CD14-positive monocyte (primary cell): ENCODE measurements around the gene SASS6. TPM values are rescaled to one million over a fixed set of nuclear protein-coding genes. Genes with fewer than 3 reads are reported as not detected.
A peak's percentile ranks its signal among the peaks of the same experiment; 100 is the strongest.

Experiments used
- DNase-seq, 3 donors: peaks; one replicate each; pipeline ENCODE4 v3.0.0-alpha.2; 2011 to 2022
- H2AFZ ChIP-seq: 2 replicates; pipeline ENCODE4 v1.6.0; 2012; ENCODE audit warnings: mild to moderate bottlenecking, low read depth, low read length, inconsistent platforms; ENCODE audit not compliant: insufficient read depth, poor library complexity, severe bottlenecking
- H3K27ac ChIP-seq, 2 donors: 1 replicate in 1 of 2; 2 replicates in 1 of 2; pipeline ENCODE4 v1.5.1; 2012 to 2013; ENCODE audit warnings: low read length in 2 of 2, control low read depth in 1 of 2, inconsistent platforms in 1 of 2, low read depth in 1 of 2, mild to moderate bottlenecking in 1 of 2
- H3K27me3 ChIP-seq, 2 donors: one replicate each; pipeline versions ENCODE4 v1.6.0 to v1.6.1; 2011 to 2013; ENCODE audit warnings: low read length in 2 of 2; ENCODE audit not compliant: control insufficient read depth in 2 of 2, insufficient read depth in 2 of 2
- H3K36me3 ChIP-seq, 2 donors: replicated peaks in 1 of 2; 1 replicate in 1 of 2; 2 replicates in 1 of 2; pipeline versions ENCODE4 v1.5.1 to v1.6.1; 2012 to 2013; ENCODE audit warnings: low read length in 2 of 2, control low read depth in 1 of 2, inconsistent platforms in 1 of 2, mild to moderate bottlenecking in 1 of 2; ENCODE audit not compliant: insufficient read depth in 2 of 2, control insufficient read depth in 1 of 2
- H3K4me1 ChIP-seq, 2 donors: 1 replicate in 1 of 2; 2 replicates in 1 of 2; pipeline versions ENCODE4 v1.5.1 to v1.6.1; 2012 to 2013; ENCODE audit warnings: low read length in 2 of 2, control low read depth in 1 of 2, inconsistent platforms in 1 of 2, mild to moderate bottlenecking in 1 of 2, moderate library complexity in 1 of 2; ENCODE audit not compliant: insufficient read depth in 2 of 2, control insufficient read depth in 1 of 2
- H3K4me2 ChIP-seq: replicated peaks from 2 replicates; pipeline ENCODE3; 2012; ENCODE audit warnings: low read length, moderate library complexity, mild to moderate bottlenecking; ENCODE audit not compliant: poor library complexity, severe bottlenecking; ENCODE audit errors: extremely low read depth
- H3K4me3 ChIP-seq, 3 experiments: fragments of 200-600 bp in 1 of 3; sonication (generic) in 1 of 3; replicated peaks in 1 of 3; 1 replicate in 2 of 3; 2 replicates in 1 of 3; pipeline ENCODE4 v1.5.1; 2011 to 2013; ENCODE audit warnings: low read length in 3 of 3, mild to moderate bottlenecking in 3 of 3, control low read depth in 2 of 3, low read depth in 2 of 3, inconsistent platforms in 1 of 3, moderate library complexity in 1 of 3
- H3K79me2 ChIP-seq: 2 replicates; pipeline ENCODE4 v1.6.0; 2012; ENCODE audit warnings: mild to moderate bottlenecking, control low read depth, inconsistent platforms, low read length, moderate library complexity; ENCODE audit not compliant: insufficient read depth
- H3K9ac ChIP-seq: 2 replicates; pipeline ENCODE4 v1.6.0; 2017; ENCODE audit warnings: low read length, mild to moderate bottlenecking; ENCODE audit not compliant: insufficient read depth, poor library complexity, severe bottlenecking
- H3K9me3 ChIP-seq, 2 donors: replicated peaks in 1 of 2; 1 replicate in 1 of 2; 2 replicates in 1 of 2; pipeline versions ENCODE4 v1.5.1 to v1.6.1; 2012 to 2013; ENCODE audit warnings: low read length in 2 of 2, control low read depth in 1 of 2; ENCODE audit not compliant: control insufficient read depth in 1 of 2, insufficient read depth in 1 of 2
- H4K20me1 ChIP-seq: 2 replicates; pipeline ENCODE4 v1.6.0; 2012; ENCODE audit warnings: mild to moderate bottlenecking, low read length, control low read depth, moderate library complexity; ENCODE audit not compliant: insufficient read depth
- H3K27ac Mint-ChIP-seq, 7 donors: one replicate each; pipeline ENCODE4 v1.8.0; 2020; ENCODE audit warnings: mild to moderate bottlenecking in 7 of 7, mixed read lengths in 7 of 7, moderate library complexity in 6 of 7, inconsistent platforms in 2 of 7
- H3K27me3 Mint-ChIP-seq, 3 donors: one replicate each; pipeline ENCODE4 v1.8.0; 2021 to 2022; ENCODE audit warnings: low read depth in 3 of 3, mild to moderate bottlenecking in 3 of 3, mixed read lengths in 3 of 3, moderate library complexity in 3 of 3, inconsistent platforms in 1 of 3
- H3K36me3 Mint-ChIP-seq, 2 donors: one replicate each; pipeline ENCODE4 v1.8.0; 2020; ENCODE audit warnings: mixed read lengths in 2 of 2, inconsistent platforms in 1 of 2, mild to moderate bottlenecking in 1 of 2
- H3K4me1 Mint-ChIP-seq: one replicate; pipeline ENCODE4 v1.8.0; 2020; ENCODE audit warnings: mild to moderate bottlenecking, mixed read lengths
- H3K4me3 Mint-ChIP-seq, 2 donors: one replicate each; pipeline ENCODE4 v1.8.0; 2020; ENCODE audit warnings: mild to moderate bottlenecking in 2 of 2, mixed read lengths in 2 of 2, moderate library complexity in 1 of 2
- H3K9me3 Mint-ChIP-seq, 7 donors: one replicate each; pipeline ENCODE4 v1.8.0; 2020 to 2022; ENCODE audit warnings: mixed read lengths in 7 of 7, mild to moderate bottlenecking in 6 of 7, moderate library complexity in 6 of 7, inconsistent platforms in 2 of 7
- WGBS: methylation state at CpG from one replicate; pipeline ENCODE4 v1.1.5; 2013; ENCODE audit warnings: missing lambda C conversion rate; ENCODE audit not compliant: insufficient coverage; 5-methylcytosine and 5-hydroxymethylcytosine counted together
- intact Hi-C, 2 donors: fragments of 100-400 bp; cut with micrococcal nuclease; formaldehyde crosslinking; loops; one replicate each; pipeline versions ENCODE4 v1.15.0 to v1.15.1; 2023
- polyA plus RNA-seq, 3 donors: library from polyadenylated mRNA; depleted of rRNA in 1 of 3; unstranded in 2 of 3; stranded (reverse) in 1 of 3; fragments of 300-500 nt in 2 of 3; fragments of >200 nt in 1 of 3; fragmentation: Illumina TruSeq in 2 of 3; gene quantifications; 1 replicate in 2 of 3; 2 replicates in 1 of 3; pipeline ENCODE4 v1.2.3, GENCODE V29; 2012 to 2021
- TF ChIP-seq, protein P1 (sequence below): fragments of 200-600 bp; IDR thresholded peaks from one replicate; pipeline ENCODE4 v1.8.0; 2022; ENCODE audit warnings: antibody characterized with exemption, mild to moderate bottlenecking

SASS6 gene
- polyA plus RNA-seq, 3 donors: 0.53 to 0.98 (median 0.93) TPM

DNA sequence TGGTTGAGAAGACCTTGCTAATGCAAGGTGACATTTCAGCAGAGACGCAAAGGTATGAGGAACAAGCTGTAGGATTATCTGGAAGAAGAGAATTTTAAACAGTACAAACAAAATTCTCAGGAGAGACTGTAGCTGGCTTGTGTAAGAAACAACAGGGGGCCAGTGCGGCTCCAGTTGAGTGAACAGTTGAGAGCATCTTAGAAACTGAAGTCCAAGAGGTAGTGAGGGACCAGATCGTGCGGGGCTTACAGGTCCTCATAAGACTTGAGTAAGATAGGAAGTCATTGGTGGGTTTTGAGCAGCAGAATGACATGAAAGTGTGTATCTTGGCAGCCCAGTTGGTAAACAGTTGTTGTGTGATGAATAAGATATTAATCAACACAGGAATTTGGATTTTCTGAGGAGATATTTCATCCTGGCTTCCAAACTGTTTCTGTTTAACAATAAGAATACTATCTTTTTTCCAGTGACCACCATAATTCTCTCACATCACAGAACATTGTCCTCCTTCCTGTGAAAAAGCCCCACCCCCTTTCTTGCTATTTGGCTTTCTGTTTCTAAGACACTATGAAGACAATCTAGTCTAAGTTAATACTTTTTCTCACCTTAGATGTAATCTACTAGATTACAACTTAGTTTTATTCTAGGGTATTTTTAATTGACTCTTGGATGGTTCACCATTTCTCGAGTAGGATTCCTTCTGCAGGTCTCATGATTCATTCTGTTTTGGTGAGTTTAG, 62.4 kb downstream of the SASS6 start:
- no peak overlapping the region for H3K27ac ChIP-seq
- TF ChIP-seq, protein P1, sequence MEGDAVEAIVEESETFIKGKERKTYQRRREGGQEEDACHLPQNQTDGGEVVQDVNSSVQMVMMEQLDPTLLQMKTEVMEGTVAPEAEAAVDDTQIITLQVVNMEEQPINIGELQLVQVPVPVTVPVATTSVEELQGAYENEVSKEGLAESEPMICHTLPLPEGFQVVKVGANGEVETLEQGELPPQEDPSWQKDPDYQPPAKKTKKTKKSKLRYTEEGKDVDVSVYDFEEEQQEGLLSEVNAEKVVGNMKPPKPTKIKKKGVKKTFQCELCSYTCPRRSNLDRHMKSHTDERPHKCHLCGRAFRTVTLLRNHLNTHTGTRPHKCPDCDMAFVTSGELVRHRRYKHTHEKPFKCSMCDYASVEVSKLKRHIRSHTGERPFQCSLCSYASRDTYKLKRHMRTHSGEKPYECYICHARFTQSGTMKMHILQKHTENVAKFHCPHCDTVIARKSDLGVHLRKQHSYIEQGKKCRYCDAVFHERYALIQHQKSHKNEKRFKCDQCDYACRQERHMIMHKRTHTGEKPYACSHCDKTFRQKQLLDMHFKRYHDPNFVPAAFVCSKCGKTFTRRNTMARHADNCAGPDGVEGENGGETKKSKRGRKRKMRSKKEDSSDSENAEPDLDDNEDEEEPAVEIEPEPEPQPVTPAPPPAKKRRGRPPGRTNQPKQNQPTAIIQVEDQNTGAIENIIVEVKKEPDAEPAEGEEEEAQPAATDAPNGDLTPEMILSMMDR: no peak
- peaks cover 22% of the 10 kb centered on the region for H4K20me1 ChIP-seq
- DNase-seq: no peak
- WGBS: 100% methylated on average over 3 of the region's 5 CpGs
- no peaks in the 10 kb centered on the region for H3K9me3 ChIP-seq
- Mint-ChIP-seq H3K36me3 (peaks cover 78 to 90% of the 10 kb centered on the region in 2 donors), H3K4me1 (peaks cover 4% of the 10 kb centered on the region), H3K9me3 (peaks cover 0 to 2% (median 0%) of the 10 kb centered on the region in 7 donors), H3K27ac (peak overlapping the region in 3 of 7 donors; percentile 24 to 72 (median 72)), H3K27me3 (peaks cover 0 to 2% (median 0%) of the 10 kb centered on the region in 3 donors), H3K4me3 (no peak overlapping the region)
- H2AFZ ChIP-seq: no peak overlapping the region
- H3K4me1 ChIP-seq: no peaks in the 10 kb centered on the region
- intact Hi-C loops: no loop called here
- no peak overlapping the region for H3K9ac ChIP-seq
- H3K4me3 ChIP-seq: no peak overlapping the region
- H3K79me2 ChIP-seq: peaks cover 3% of the 10 kb centered on the region
- peaks cover 70 to 98% of the 10 kb centered on the region in 2 donors for H3K36me3 ChIP-seq
- no peaks in the 10 kb centered on the region for H3K27me3 ChIP-seq
- no peak overlapping the region for H3K4me2 ChIP-seq

DNA sequence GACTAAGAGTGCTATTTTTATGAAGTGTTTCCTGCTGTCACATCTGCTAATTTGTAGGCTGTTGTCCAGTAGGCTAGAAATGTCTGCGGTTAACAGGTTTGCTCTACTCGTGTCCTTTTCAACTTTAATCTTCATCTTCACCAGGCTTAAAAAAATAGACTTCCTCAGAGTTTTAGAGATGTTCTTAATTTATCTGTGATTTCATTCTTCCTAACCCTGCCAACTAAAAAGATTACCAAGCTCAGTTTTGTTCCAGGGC, 66.8 kb downstream of the SASS6 start:
- H3K36me3 ChIP-seq: peaks cover 75 to 94% of the 10 kb centered on the region in 2 donors
- no peak overlapping the region for H3K9ac ChIP-seq
- intact Hi-C loops: no loop called here
- H3K27me3 ChIP-seq: no peaks in the 10 kb centered on the region
- Mint-ChIP-seq H3K9me3 (no peaks in the 10 kb centered on the region), H3K27me3 (no peaks in the 10 kb centered on the region), H3K36me3 (peaks cover 74 to 86% of the 10 kb centered on the region in 2 donors), H3K27ac (peak overlapping the region in 5 of 7 donors; percentile 71 to 86 (median 84)), H3K4me1 (peaks cover 10% of the 10 kb centered on the region), H3K4me3 (no peak overlapping the region)
- TF ChIP-seq, protein P1: no peak
- H3K9me3 ChIP-seq: no peaks in the 10 kb centered on the region
- peaks cover 16% of the 10 kb centered on the region for H3K79me2 ChIP-seq
- H4K20me1 ChIP-seq: peaks cover 32% of the 10 kb centered on the region
- no peak overlapping the region for H3K4me3 ChIP-seq
- H2AFZ ChIP-seq: no peak overlapping the region
- H3K27ac ChIP-seq: peak overlapping the region in 1 of 2 donors; percentile 71
- no CpG with 5 or more reads among the region's 2 CpGs for whole genome bisulfite sequencing
- no peak overlapping the region for H3K4me2 ChIP-seq
- DNase-seq: no peak
- H3K4me1 ChIP-seq: no peaks in the 10 kb centered on the region
